Adrenal gland (tissue), 5 donors: Measurements from ENCODE around the gene ARHGEF28.

Experiments
- CTCF ChIP-seq, 6 experiments: fragments of 450-650 bp in 4 of 6; fragments of 200-600 bp in 2 of 6; sonication (generic) in 1 of 6; IDR thresholded peaks; 1 replicate in 5 of 6; 2 replicates in 1 of 6; pipeline versions ENCODE4 v1.5.1 to v1.8.0; 2016 to 2021; ENCODE audit warnings: antibody characterized with exemption in 6 of 6, mild to moderate bottlenecking in 2 of 6, moderate library complexity in 1 of 6
- POLR2A ChIP-seq, 2 donors: fragments of 450-650 bp; IDR thresholded peaks; one replicate each; pipeline ENCODE4 v1.6.1; 2017; ENCODE audit warnings: antibody characterized with exemption in 2 of 2, mild to moderate bottlenecking in 2 of 2, moderate library complexity in 1 of 2
- donor health status: DM: no; HTN: no; CAD: no.

DNA sequence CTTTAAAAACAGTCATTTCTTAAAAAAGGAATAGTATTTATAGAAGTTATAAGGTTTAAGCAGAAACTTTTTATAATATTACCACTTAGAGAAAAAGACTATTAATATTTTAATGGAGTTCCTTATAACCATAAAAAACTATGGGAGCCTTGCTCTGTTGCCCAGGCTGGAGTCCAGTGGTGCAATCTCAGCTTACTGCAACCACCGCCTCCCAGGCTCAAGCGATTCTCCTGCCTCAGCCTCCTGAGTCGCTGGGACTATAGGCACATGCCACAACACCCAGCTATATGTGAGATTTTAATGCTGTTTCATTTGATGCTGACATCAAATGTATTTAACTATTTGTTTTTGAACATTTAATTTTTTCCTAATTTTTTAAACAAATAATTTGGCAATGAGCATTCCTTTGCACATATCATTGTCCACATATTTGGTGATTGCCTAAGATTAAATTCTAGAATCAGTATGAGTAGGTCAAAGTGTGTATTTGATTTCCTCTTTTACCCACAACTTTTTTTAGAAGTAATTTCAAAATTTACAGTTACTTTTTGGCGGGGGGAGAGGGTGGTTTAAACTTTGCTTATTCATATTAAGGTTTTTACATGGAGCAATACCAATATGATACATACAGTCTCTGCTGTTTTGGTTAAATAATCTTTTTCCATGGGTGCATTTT, 235.5 kb downstream of the ARHGEF28 start:
- TF ChIP-seq CTCF (IDR thresholded peaks at IDR 0.05) (no peak), POLR2A (IDR thresholded peaks at IDR 0.05) (no peak)
